GM12892 (cell line): ENCODE measurements around the gene PTPRN. TPM values are rescaled to one million over a fixed set of nuclear protein-coding genes. Genes with fewer than 3 reads are reported as not detected.

ENCODE experiments used
- DNase-seq: peaks from one replicate; pipeline ENCODE4 v3.0.0; 2011; ENCODE audit not compliant: insufficient read length
- FAIRE-seq: peaks from 2 replicates; lab custom pipeline; 2011; peaks lifted over from hg19 to GRCh38; lab: Jason Lieb, UNC
- POLR2A ChIP-seq: IDR thresholded peaks from 2 replicates; pipeline ENCODE4 v1.6.1; 2011; ENCODE audit warnings: low read depth, low read length, control low read depth
- POLR2AphosphoS5 ChIP-seq: IDR thresholded peaks from 2 replicates; pipeline ENCODE4 v1.6.1; 2011; ENCODE audit warnings: low read depth, low read length, control low read depth
- TAF1 ChIP-seq: IDR thresholded peaks from 2 replicates; pipeline ENCODE4 v1.6.1; 2011; ENCODE audit warnings: low read depth, mild to moderate bottlenecking, control low read depth, low read length, borderline replicate concordance
- polyA plus RNA-seq: library from polyadenylated mRNA; unstranded; fragments of >200 nt; gene quantifications from one replicate; pipeline ENCODE4 v1.2.1, GENCODE V29; 2012; ENCODE audit warnings: missing spikeins, inconsistent platforms; ENCODE audit not compliant: missing spikeins

The PTPRN gene
- 0.42 TPM for polyA plus RNA-seq

- DNase-seq (no peak), FAIRE-seq (no peak)
- TF ChIP-seq TAF1: no peak
- no peak for TF ChIP-seq POLR2AphosphoS5
- no peak for TF ChIP-seq POLR2A
These were observed at the start of gene PTPRN for GRCh38 chr2:219309278-219309677. PTPRN (minus strand) TSS chr2:219309401; CDS start chr2:219309332, 69 bp downstream.

- FAIRE-seq: no peak
- TF ChIP-seq POLR2AphosphoS5 (no peak), POLR2A (no peak), TAF1 (no peak)
- DNase-seq: no peak
These were observed 49.2 kb upstream of the PTPRN start for GRCh38 chr2:219358170-219359075.

GRCh38 chr2:219356834-219357233, 47.6 kb upstream of the PTPRN start:
- no peak for DNase-seq
- TF ChIP-seq POLR2AphosphoS5 (no peak), TAF1 (no peak), POLR2A (no peak)
- FAIRE-seq: no peak

GRCh38 chr2:219354582-219354981, 45.4 kb upstream of the PTPRN start:
- no peak for TF ChIP-seq TAF1
- no peak for TF ChIP-seq POLR2AphosphoS5
- no peak for TF ChIP-seq POLR2A
- DNase-seq (no peak), FAIRE-seq (no peak)

- TF ChIP-seq TAF1 (no peak), POLR2AphosphoS5 (no peak), POLR2A (no peak)
- no peak for DNase-seq
- FAIRE-seq: no peak
These were observed 43.9 kb upstream of the PTPRN start for GRCh38 chr2:219353129-219353528.

GRCh38 chr2:219352448-219353023, 43.3 kb upstream of the PTPRN start:
- DNase-seq: no peak
- FAIRE-seq: no peak

GRCh38 chr2:219350710-219351221, 41.6 kb upstream of the PTPRN start:
- DNase-seq: no peak
- TF ChIP-seq POLR2AphosphoS5 (no peak), TAF1 (no peak), POLR2A (no peak)
- FAIRE-seq: no peak

More at GRCh38 chr2:219352448-219353023, 43.3 kb upstream of the PTPRN start:
- TF ChIP-seq TAF1: no peak

- no peak for TF ChIP-seq TAF1
- TF ChIP-seq POLR2A: no peak
- no peak for TF ChIP-seq POLR2AphosphoS5
- no peak for DNase-seq
- no peak for FAIRE-seq
These were observed 41.0 kb upstream of the PTPRN start for GRCh38 chr2:219350215-219350614.

GRCh38 chr2:219344751-219345430, 35.7 kb upstream of the PTPRN start:
- FAIRE-seq: no peak
- TF ChIP-seq POLR2AphosphoS5: no peak
- no peak for TF ChIP-seq TAF1
- TF ChIP-seq POLR2A: no peak
- DNase-seq: no peak

- no peak for FAIRE-seq
- no peak for DNase-seq
- no peak for TF ChIP-seq POLR2A
- no peak for TF ChIP-seq TAF1
- TF ChIP-seq POLR2AphosphoS5: no peak
These were observed 26.2 kb upstream of the PTPRN start for GRCh38 chr2:219335373-219335786.

- FAIRE-seq: no peak
- no peak for TF ChIP-seq TAF1
- no peak for TF ChIP-seq POLR2A
- TF ChIP-seq POLR2AphosphoS5: no peak
- DNase-seq: no peak
These were observed 24.9 kb upstream of the PTPRN start for GRCh38 chr2:219334076-219334475.
